HG03066 (cell line): ENCODE measurements around the gene SARDH.
"Not testable (repeated sequence)": the region's sequence is repeated elsewhere in the genome, so short reads cannot be mapped to it uniquely, and the experiment has no call there.

ENCODE experiments used
- ATAC-seq: cut with Tn5 transposase; IDR thresholded peaks from one replicate; pipeline ENCODE4 v1.9.1; 2021; ENCODE audit warnings: low read depth; ENCODE audit not compliant: unreplicated experiment

SARDH gene

GRCh38 chr9:133635533-133636531 is 102.3 kb downstream of the SARDH start, which contains the start of gene DBH:
DBH (plus strand) TSS chr9:133636363; CDS start chr9:133636372, 9 bp downstream.
- no peak for ATAC-seq

- no peak for ATAC-seq
Observed at GRCh38 chr9:133635098-133635497, 103.1 kb downstream of the SARDH start.

GRCh38 chr9:133634081-133634691 is 104.0 kb downstream of the SARDH start:
- ATAC-seq = no peak

GRCh38 chr9:133633681-133634080 is 104.5 kb downstream of the SARDH start:
- ATAC-seq = no peak

GRCh38 chr9:133632806-133633680 is 105.1 kb downstream of the SARDH start:
- no peak for ATAC-seq

- ATAC-seq = no peak
Observed at GRCh38 chr9:133631111-133631510, 107.0 kb downstream of the SARDH start.

- ATAC-seq = no peak
Observed at GRCh38 chr9:133629221-133630110, 108.7 kb downstream of the SARDH start.

- ATAC-seq = no peak
Observed at GRCh38 chr9:133628766-133629165, 109.4 kb downstream of the SARDH start.

- no peak for ATAC-seq
Observed at GRCh38 chr9:133627341-133627740, 110.8 kb downstream of the SARDH start.

- ATAC-seq = not testable (repeated sequence)
Observed at GRCh38 chr9:133626008-133626407, 112.1 kb downstream of the SARDH start.

- ATAC-seq = no peak
Observed at GRCh38 chr9:133622555-133622954, 115.6 kb downstream of the SARDH start.

- no peak for ATAC-seq
Observed at GRCh38 chr9:133621725-133622267, 116.4 kb downstream of the SARDH start.

GRCh38 chr9:133619791-133620190 is 118.4 kb downstream of the SARDH start:
- no peak for ATAC-seq

GRCh38 chr9:133618726-133619125 is 119.4 kb downstream of the SARDH start:
- ATAC-seq = no peak

- ATAC-seq = no peak
Observed at GRCh38 chr9:133616643-133617405, 121.3 kb downstream of the SARDH start.

- no peak for ATAC-seq
Observed at GRCh38 chr9:133615606-133616188, 122.5 kb downstream of the SARDH start.

GRCh38 chr9:133615186-133615585 is 123.0 kb downstream of the SARDH start:
- ATAC-seq = no peak

- ATAC-seq = no peak
Observed at GRCh38 chr9:133614678-133615077, 123.5 kb downstream of the SARDH start.
